Progenitor cell of endocrine pancreas (in vitro differentiated cells): Measurements from ENCODE around the gene NMS. TPM values are rescaled to one million over a fixed set of nuclear protein-coding genes. Genes with fewer than 3 reads are reported as not detected.

Experiments used
- DNase-seq: peaks from one replicate; pipeline ENCODE4 v3.0.0; 2021; ENCODE audit warnings: low spot score; ENCODE audit not compliant: unreplicated experiment
- H3K27ac Mint-ChIP-seq: 2 replicates; pipeline ENCODE4 v1.8.0; 2021; ENCODE audit warnings: mild to moderate bottlenecking, moderate library complexity, mixed read lengths
- H3K27me3 Mint-ChIP-seq: 2 replicates; pipeline ENCODE4 v1.8.0; 2021; ENCODE audit warnings: mixed read lengths
- H3K36me3 Mint-ChIP-seq: 2 replicates; pipeline ENCODE4 v1.8.0; 2022; ENCODE audit warnings: mixed read lengths; ENCODE audit not compliant: insufficient read depth
- H3K4me1 Mint-ChIP-seq: 2 replicates; pipeline ENCODE4 v1.8.0; 2021; ENCODE audit warnings: low read depth, mixed read lengths
- H3K4me3 Mint-ChIP-seq: 2 replicates; pipeline ENCODE4 v1.8.0; 2021; ENCODE audit warnings: low read depth, mild to moderate bottlenecking, moderate library complexity, mixed read lengths
- H3K9me3 Mint-ChIP-seq: 2 replicates; pipeline ENCODE4 v1.8.0; 2021; ENCODE audit warnings: low read depth, mixed read lengths
- total RNA-seq: library from RNA; stranded (reverse); gene quantifications from 2 replicates; pipeline ENCODE4 v1.2.1, GENCODE V29; 2021
- TF ChIP-seq, protein P1 (sequence below): fragments of 200-600 bp; sonication (generic); IDR thresholded peaks from one replicate; pipeline ENCODE4 v1.5.0; 2021; ENCODE audit warnings: antibody characterized with exemption, mild to moderate bottlenecking; ENCODE audit not compliant: unreplicated experiment

NMS gene
- total RNA-seq, 1 donor from 2014 or later, result not detected

DNA sequence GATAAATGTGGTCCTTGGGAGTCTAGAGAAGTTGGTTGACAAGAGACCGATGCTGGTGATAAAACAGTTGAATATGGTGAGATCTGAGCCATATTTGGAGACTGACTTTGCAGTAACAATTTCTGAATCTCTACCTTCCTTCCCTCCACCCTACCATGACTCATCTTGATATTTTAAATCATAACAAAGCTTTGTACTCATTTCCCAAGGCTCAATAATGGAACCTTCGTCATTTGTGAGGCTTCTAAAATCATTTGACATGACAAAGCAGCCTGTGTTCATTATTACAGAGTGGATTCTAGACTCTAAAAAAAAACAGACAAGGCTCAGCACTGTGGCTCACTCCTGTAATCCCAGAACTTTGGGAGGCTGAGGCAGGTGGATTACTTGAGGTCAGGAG lies 54.0 kb downstream of the NMS start:
- H3K9me3 Mint-ChIP-seq, result no peaks in the 10 kb centered on the region

DNA sequence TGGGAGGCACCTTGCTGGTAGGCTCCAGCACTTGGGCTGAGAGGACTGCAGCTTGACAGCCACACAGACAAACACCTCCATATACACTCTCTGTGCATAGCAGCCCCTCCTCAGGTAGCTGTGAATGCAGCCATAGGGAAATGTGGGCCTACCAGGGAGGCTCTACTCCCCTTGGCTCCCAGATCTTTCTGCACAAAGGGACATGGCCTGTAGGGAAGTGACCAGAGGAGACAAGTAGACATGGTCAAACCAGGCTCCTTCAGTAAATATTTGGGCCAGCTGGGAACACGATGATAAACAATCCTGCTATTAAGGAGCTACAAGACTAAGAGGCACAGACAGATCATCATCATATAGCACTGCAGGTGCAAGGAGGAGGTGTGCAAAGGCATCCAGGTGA lies 56.6 kb downstream of the NMS start:
- peaks cover 4% of the 10 kb centered on the region for H3K4me1 Mint-ChIP-seq
- no peaks in the 10 kb centered on the region for H3K9me3 Mint-ChIP-seq
- DNase-seq, result no peak
- H3K4me3 Mint-ChIP-seq, result no peak overlapping the region
- H3K27ac Mint-ChIP-seq, result no peak overlapping the region
- H3K27me3 Mint-ChIP-seq, result peaks cover 22% of the 10 kb centered on the region
- TF ChIP-seq, protein P1, sequence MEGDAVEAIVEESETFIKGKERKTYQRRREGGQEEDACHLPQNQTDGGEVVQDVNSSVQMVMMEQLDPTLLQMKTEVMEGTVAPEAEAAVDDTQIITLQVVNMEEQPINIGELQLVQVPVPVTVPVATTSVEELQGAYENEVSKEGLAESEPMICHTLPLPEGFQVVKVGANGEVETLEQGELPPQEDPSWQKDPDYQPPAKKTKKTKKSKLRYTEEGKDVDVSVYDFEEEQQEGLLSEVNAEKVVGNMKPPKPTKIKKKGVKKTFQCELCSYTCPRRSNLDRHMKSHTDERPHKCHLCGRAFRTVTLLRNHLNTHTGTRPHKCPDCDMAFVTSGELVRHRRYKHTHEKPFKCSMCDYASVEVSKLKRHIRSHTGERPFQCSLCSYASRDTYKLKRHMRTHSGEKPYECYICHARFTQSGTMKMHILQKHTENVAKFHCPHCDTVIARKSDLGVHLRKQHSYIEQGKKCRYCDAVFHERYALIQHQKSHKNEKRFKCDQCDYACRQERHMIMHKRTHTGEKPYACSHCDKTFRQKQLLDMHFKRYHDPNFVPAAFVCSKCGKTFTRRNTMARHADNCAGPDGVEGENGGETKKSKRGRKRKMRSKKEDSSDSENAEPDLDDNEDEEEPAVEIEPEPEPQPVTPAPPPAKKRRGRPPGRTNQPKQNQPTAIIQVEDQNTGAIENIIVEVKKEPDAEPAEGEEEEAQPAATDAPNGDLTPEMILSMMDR, result no peak
- no peaks in the 10 kb centered on the region for H3K36me3 Mint-ChIP-seq

More for the DNA sequence above, 54.0 kb downstream of the NMS start:
- no peaks in the 10 kb centered on the region for H3K36me3 Mint-ChIP-seq
- TF ChIP-seq, protein P1, result no peak
- no peak overlapping the region for H3K4me3 Mint-ChIP-seq
- H3K4me1 Mint-ChIP-seq, result peaks cover 6% of the 10 kb centered on the region
- peaks cover 19% of the 10 kb centered on the region for H3K27me3 Mint-ChIP-seq
- no peak for DNase-seq
- no peak overlapping the region for H3K27ac Mint-ChIP-seq

DNA sequence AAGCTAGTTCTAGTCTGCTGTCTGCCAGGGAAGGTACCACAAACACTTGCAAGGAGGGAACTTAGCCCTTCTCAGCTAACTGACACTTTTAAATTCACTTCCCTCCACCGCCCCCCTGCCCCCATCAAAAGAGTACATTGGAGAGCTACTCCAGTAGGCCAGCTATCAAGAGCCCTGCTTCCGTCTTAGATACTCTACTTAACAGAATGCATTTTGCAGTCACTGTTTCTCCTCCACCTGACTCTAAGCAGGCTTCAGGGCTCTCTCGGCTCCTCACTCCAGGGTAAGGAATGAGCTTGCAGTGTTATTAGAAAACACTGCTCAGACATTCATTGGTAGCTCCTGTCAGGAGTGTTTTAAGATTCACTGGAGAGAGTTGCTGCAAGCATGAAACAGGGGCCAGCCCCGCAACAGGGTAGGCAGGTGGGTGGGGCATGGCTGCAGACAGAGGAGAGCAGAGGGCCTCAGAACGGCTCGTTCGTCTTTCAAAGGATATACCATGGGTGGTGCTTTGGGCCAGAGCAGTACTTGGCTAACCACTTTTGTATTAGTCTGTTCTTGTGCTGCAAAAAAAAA lies 57.2 kb downstream of the NMS start:
- H3K4me1 Mint-ChIP-seq, result no peaks in the 10 kb centered on the region
- no peaks in the 10 kb centered on the region for H3K9me3 Mint-ChIP-seq
- H3K4me3 Mint-ChIP-seq, result no peak overlapping the region
- peaks cover 22% of the 10 kb centered on the region for H3K27me3 Mint-ChIP-seq
- H3K27ac Mint-ChIP-seq, result no peak overlapping the region
- TF ChIP-seq, protein P1, result no peak
- DNase-seq, result no peak
- H3K36me3 Mint-ChIP-seq, result no peaks in the 10 kb centered on the region

DNA sequence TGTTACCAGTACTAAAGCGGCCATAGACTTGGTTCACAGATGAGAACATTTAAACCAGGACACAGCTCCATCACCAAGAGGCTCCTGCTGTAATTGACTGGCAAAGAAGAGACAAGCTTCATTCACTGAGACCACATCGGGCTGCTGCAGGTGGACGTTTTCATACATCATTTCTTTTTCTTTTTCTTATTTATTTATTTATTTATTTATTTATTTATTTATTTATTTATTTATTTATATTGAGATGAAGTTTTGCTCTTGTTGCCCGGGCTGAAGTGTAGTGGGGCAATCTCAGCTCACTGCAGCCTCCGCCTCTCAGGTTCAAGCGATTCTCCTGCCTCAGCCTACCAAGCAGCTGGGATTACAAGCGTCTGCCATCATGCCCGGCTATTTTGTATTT lies 58.9 kb downstream of the NMS start:
- Mint-ChIP-seq H3K9me3 (peaks cover 3% of the 10 kb centered on the region), H3K4me1 (no peaks in the 10 kb centered on the region), H3K27ac (no peak overlapping the region), H3K36me3 (no peaks in the 10 kb centered on the region), H3K4me3 (no peak overlapping the region), H3K27me3 (peaks cover 29% of the 10 kb centered on the region)
- DNase-seq, result no peak
- TF ChIP-seq, protein P1, result no peak

DNA sequence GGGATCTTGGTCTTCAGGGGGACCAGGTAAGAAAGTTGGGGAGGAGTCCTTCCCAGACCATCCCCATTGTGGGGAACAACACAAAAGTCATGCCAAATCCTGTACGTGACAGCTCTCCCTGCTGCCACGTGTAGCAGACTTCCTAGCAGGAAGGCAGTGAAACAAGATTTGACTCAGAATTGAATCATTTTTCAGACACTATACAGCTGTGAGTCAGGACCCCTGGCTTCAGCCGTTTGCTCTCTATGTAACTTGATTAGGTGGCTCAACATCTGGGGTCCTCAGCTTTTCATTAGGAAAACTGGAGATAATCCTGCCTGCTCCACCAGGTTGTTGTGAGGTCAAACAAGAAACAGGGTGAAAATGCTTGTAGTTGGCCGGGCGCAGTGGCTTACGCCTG lies 59.6 kb downstream of the NMS start:
- Mint-ChIP-seq H3K4me1 (no peaks in the 10 kb centered on the region), H3K27ac (no peak overlapping the region)

More for the DNA sequence above, 59.6 kb downstream of the NMS start:
- no peak overlapping the region for H3K4me3 Mint-ChIP-seq
- no peaks in the 10 kb centered on the region for H3K36me3 Mint-ChIP-seq
- H3K27me3 Mint-ChIP-seq, result peaks cover 29% of the 10 kb centered on the region
- no peak for DNase-seq
- TF ChIP-seq, protein P1, result no peak
- peaks cover 3% of the 10 kb centered on the region for H3K9me3 Mint-ChIP-seq

Other genes with a start within 250 kb of the NMS start
- gene LONRF2, start 148.0 kb upstream of the NMS start, total RNA-seq, result 8.4 and 9.2 TPM in 2 replicates
- gene CHST10, start 52.8 kb upstream of the NMS start, total RNA-seq, result 22.1 TPM in 2 replicates
- gene PDCL3, start 92.5 kb downstream of the NMS start, total RNA-seq, result 36.8 and 37.1 TPM in 2 replicates